ENCODE results near the gene KCNQ1OT1. TPM values are rescaled to one million over a fixed set of nuclear protein-coding genes. Genes with fewer than 3 reads are reported as not detected.

KCNQ1OT1 gene
- total and polyA plus RNA-seq, 2 of the 4 experiments (the other 2 are of a cell fraction): 0.14 to 2.0 TPM

DNA sequence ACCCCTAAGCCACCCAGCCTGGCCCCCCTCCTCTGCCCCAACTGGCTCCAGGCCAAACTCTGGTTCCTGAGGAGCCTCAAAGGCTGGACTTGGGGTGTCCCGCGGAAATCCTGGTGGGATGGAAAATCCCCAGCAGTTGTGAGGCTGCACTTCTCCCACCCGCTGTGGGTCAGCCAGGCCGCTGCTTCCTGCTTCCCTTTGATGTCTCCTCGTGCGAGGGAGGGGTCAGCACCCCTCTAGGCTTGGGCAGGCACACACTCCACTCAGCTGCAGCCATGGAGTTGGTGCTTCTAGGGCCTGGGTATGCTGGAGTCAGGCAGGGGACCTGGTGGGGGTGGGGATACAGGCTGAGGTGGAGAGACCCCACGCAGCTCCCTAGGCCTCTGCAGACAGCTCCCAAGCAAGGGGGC is 12.0 kb downstream of the KCNQ1OT1 start (continued):
- TF ChIP-seq MAFK (IDR thresholded peaks at IDR 0.05; ENCODE audit: low read depth, low read length): no peak

DNA sequence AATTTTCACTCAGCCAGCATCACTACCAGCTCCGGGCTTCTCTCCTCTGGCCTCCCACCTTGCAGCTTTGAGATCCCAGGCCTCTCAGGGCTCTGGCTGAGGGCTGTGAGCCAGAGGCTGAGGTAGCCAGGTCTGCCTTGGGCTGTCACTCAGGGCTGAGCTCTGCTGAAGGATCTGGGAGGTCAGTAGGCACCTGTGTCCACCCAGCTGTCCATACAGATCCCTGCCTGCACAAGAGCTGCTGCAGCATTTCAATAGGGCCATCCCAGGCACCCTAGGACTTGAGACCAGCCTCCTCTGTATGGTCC is 12.6 kb downstream of the KCNQ1OT1 start:
- BruUV-seq (replicated peaks): no TSS peak
- no peak overlapping the region for H3K9ac ChIP-seq (ENCODE audit: low read depth, low read length)
- ChIA-PET CTCF (no interaction called here), POLR2A (ENCODE audit: unreplicated experiment) (no interaction called here)
- no peak overlapping the region for H3K4ac ChIP-seq (ENCODE audit: low read depth, low read length)
- no peaks in the 10 kb centered on the region; the same call in 1 of the 2 replicates for H3K27me3 ChIP-seq (ENCODE audit: control insufficient read depth, insufficient read depth, low read length)
- H3K4me1 ChIP-seq (ENCODE audit: control insufficient read depth, insufficient read depth, low read length): peaks cover 1% of the 10 kb centered on the region; the same call in 1 of the 2 replicates
- H3K4me2 ChIP-seq (ENCODE audit: low read depth, low read length): no peak overlapping the region
- no peak overlapping the region for H4K8ac ChIP-seq (ENCODE audit: low read depth in 2 of 2, low read length in 2 of 2)
- H3K27ac ChIP-seq (ENCODE audit: insufficient read depth, low read length): no peak overlapping the region
- H4K5ac ChIP-seq (ENCODE audit: low read depth, low read length): no peak overlapping the region
- H3K36me3 ChIP-seq (ENCODE audit: control insufficient read depth, insufficient read depth, low read length): peaks cover 11% of the 10 kb centered on the region; the same call in 1 of the 2 replicates
- H3K23ac ChIP-seq (ENCODE audit: low read depth, low read length): no peak overlapping the region
- no CpG with 5 or more reads among the region's 1 CpG for WGBS, 2 experiments (ENCODE audit: extremely low coverage in 2 of 2, insufficient read length in 1 of 2)
- no peak overlapping the region for H2BK15ac ChIP-seq (ENCODE audit: low read depth, low read length)
- peaks cover 19% of the 10 kb centered on the region for H3K9me1 ChIP-seq (ENCODE audit: insufficient read depth, low read length)
- ATAC-seq (ENCODE audit: low read depth) (no peak), DNase-seq (no peak)
- H2BK120ac ChIP-seq (ENCODE audit: low read depth, low read length): no peak overlapping the region
- dilution Hi-C loops (cut with HindIII; ENCODE audit: low sequenced_read_pairs, unreplicated experiment) (no loop called here), intact Hi-C loops (cut with micrococcal nuclease) (no loop called here), in situ Hi-C loops (cut with MboI; ENCODE audit: low sequenced_read_pairs) (no loop called here)
- no peaks in the 10 kb centered on the region for H3K9me3 ChIP-seq (ENCODE audit: control insufficient read depth, insufficient read depth, low read length)
- peaks cover 0 to 89% of the 10 kb centered on the region in 2 experiments; a peak in 2 of 4 replicates for H3K79me1 ChIP-seq (ENCODE audit: low read depth in 1 of 2, low read length in 2 of 2)
- H3K18ac ChIP-seq (ENCODE audit: low read depth, low read length): no peak overlapping the region
- H2AFZ ChIP-seq (replicated peaks; ENCODE audit: low read length, poor library complexity): no peak overlapping the region
- H3K4me3 ChIP-seq (ENCODE audit: insufficient read depth, low read depth, low read length): no peak overlapping the region
- H3K56ac ChIP-seq (ENCODE audit: extremely low read depth, insufficient read depth, low read length): no peak overlapping the region
- H4K20me1 ChIP-seq (ENCODE audit: insufficient read depth, low read length): peaks cover 100% of the 10 kb centered on the region
- TF ChIP-seq CEBPB (IDR thresholded peaks at IDR 0.05; ENCODE audit: low read depth, low read length): no peak
- TF ChIP-seq MXI1 (IDR thresholded peaks at IDR 0.05; ENCODE audit: borderline replicate concordance, low read depth, low read length): no peak
- TF ChIP-seq RAD21 (IDR thresholded peaks at IDR 0.05; ENCODE audit: low read length): no peak
- no peak for TF ChIP-seq MAFK (IDR thresholded peaks at IDR 0.05; ENCODE audit: low read depth, low read length)
- TF ChIP-seq BHLHE40 (IDR thresholded peaks at IDR 0.05; ENCODE audit: low read depth, low read length): no peak
- no peak for TF ChIP-seq SMC3 (IDR thresholded peaks at IDR 0.05; ENCODE audit: low read depth, low read length)
- TF ChIP-seq, protein P1, sequence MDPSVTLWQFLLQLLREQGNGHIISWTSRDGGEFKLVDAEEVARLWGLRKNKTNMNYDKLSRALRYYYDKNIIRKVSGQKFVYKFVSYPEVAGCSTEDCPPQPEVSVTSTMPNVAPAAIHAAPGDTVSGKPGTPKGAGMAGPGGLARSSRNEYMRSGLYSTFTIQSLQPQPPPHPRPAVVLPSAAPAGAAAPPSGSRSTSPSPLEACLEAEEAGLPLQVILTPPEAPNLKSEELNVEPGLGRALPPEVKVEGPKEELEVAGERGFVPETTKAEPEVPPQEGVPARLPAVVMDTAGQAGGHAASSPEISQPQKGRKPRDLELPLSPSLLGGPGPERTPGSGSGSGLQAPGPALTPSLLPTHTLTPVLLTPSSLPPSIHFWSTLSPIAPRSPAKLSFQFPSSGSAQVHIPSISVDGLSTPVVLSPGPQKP (IDR thresholded peaks at IDR 0.05; ENCODE audit: borderline replicate concordance, low read depth, low read length): no peak
- TF ChIP-seq, protein P2, sequence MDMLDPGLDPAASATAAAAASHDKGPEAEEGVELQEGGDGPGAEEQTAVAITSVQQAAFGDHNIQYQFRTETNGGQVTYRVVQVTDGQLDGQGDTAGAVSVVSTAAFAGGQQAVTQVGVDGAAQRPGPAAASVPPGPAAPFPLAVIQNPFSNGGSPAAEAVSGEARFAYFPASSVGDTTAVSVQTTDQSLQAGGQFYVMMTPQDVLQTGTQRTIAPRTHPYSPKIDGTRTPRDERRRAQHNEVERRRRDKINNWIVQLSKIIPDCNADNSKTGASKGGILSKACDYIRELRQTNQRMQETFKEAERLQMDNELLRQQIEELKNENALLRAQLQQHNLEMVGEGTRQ (IDR thresholded peaks at IDR 0.05; ENCODE audit: low read depth, low read length): no peak
- no peak for TF ChIP-seq POLR2A (IDR thresholded peaks at IDR 0.05; ENCODE audit: low read depth, low read length)
- no peak for TF ChIP-seq RFX5 (IDR thresholded peaks at IDR 0.05; ENCODE audit: low read depth, low read length)
- no peak for TF ChIP-seq RCOR1 (IDR thresholded peaks at IDR 0.05; ENCODE audit: insufficient replicate concordance, low read length)
- no peak for TF ChIP-seq FOS (IDR thresholded peaks at IDR 0.05; ENCODE audit: low read depth, low read length)
- no peak for TF ChIP-seq CHD1 (IDR thresholded peaks at IDR 0.05; ENCODE audit: low read depth, low read length)
- TF ChIP-seq NFE2L2 (IDR thresholded peaks at IDR 0.05; ENCODE audit: low read depth, low read length): no peak
- no peak overlapping the region for H3K14ac ChIP-seq (replicated peaks; ENCODE audit: low read depth, low read length)
- no peak overlapping the region for H2AK5ac ChIP-seq (ENCODE audit: low read depth, low read length)
- no peak overlapping the region for H2BK20ac ChIP-seq (ENCODE audit: low read depth, low read length)
- no peak overlapping the region for H2BK5ac ChIP-seq (ENCODE audit: low read depth, low read length, poor library complexity, severe bottlenecking)
- H2AK9ac ChIP-seq (replicated peaks; ENCODE audit: low read depth, low read length, poor library complexity): no peak overlapping the region
- no peak overlapping the region for H4K91ac ChIP-seq (ENCODE audit: insufficient read depth, low read depth, low read length)
